ENCODE results near the gene CCDC134. TPM values are rescaled to one million over a fixed set of nuclear protein-coding genes. Genes with fewer than 3 reads are reported as not detected.
"Not testable (repeated sequence)": the region's sequence is repeated elsewhere in the genome, so short reads cannot be mapped to it uniquely, and the experiment has no call there.

The CCDC134 gene
- polyA plus RNA-seq, 4 donors: 2.2 to 7.6 (median 3.7) TPM

GRCh38 chr22:41862530-41863266 lies 62.2 kb downstream of the CCDC134 start:
- FAIRE-seq (no peak), DNase-seq (no peak)
- Histone ChIP-seq H3K9me3 (ENCODE audit: control insufficient read depth in 2 of 2, insufficient read depth in 1 of 2, low read depth in 1 of 2, low read length in 1 of 2) (no peaks in the 10 kb centered on the region), H3K4me1 (ENCODE audit: control insufficient read depth in 3 of 3, insufficient read depth in 2 of 3, low read depth in 1 of 3, low read length in 2 of 3) (peaks cover 1 to 21% (median 5%) of the 10 kb centered on the region in 3 donors), H3K27me3 (ENCODE audit: control insufficient read depth in 3 of 3, insufficient read depth in 3 of 3, low read length in 3 of 3) (no peaks in the 10 kb centered on the region), H3K4me3 (ENCODE audit: low read depth in 1 of 3, low read length in 3 of 3) (no peak overlapping the region), H3K36me3 (ENCODE audit: control insufficient read depth in 3 of 3, insufficient read depth in 2 of 3, low read depth in 1 of 3, low read length in 3 of 3) (peaks cover 0 to 24% (median 6%) of the 10 kb centered on the region in 3 donors), H3K27ac (ENCODE audit: low read depth in 1 of 3, low read length in 2 of 3) (peak overlapping the region; percentile 42 to 68 (median 62))
- 64 to 82% (median 69%) methylated on average over 11 of the region's 11 CpGs for WGBS, 3 donors

- no peak overlapping the region for H3K27ac ChIP-seq (ENCODE audit: low read depth in 1 of 3, low read length in 2 of 3)
- DNase-seq (no peak), FAIRE-seq (no peak)
- H3K4me1 ChIP-seq (ENCODE audit: control insufficient read depth in 3 of 3, insufficient read depth in 2 of 3, low read depth in 1 of 3, low read length in 2 of 3): peaks cover 1 to 21% (median 4%) of the 10 kb centered on the region in 3 donors
- H3K9me3 ChIP-seq (ENCODE audit: control insufficient read depth in 2 of 2, insufficient read depth in 1 of 2, low read depth in 1 of 2, low read length in 1 of 2): no peaks in the 10 kb centered on the region
- peaks cover 2 to 29% (median 8%) of the 10 kb centered on the region in 3 donors for H3K36me3 ChIP-seq (ENCODE audit: control insufficient read depth in 3 of 3, insufficient read depth in 2 of 3, low read depth in 1 of 3, low read length in 3 of 3)
- 75 to 88% (median 83%) methylated on average over 2 of the region's 2 CpGs for WGBS, 3 donors
- H3K27me3 ChIP-seq (ENCODE audit: control insufficient read depth in 3 of 3, insufficient read depth in 3 of 3, low read length in 3 of 3): no peaks in the 10 kb centered on the region
- H3K4me3 ChIP-seq (ENCODE audit: low read depth in 1 of 3, low read length in 3 of 3): no peak overlapping the region
Observed at GRCh38 chr22:41863472-41863871, 63.0 kb downstream of the CCDC134 start.

GRCh38 chr22:41868556-41868955 lies 68.1 kb downstream of the CCDC134 start:
- H3K27me3 ChIP-seq (ENCODE audit: control insufficient read depth in 3 of 3, insufficient read depth in 3 of 3, low read length in 3 of 3): no peaks in the 10 kb centered on the region
- FAIRE-seq: no peak
- DNase-seq: no peak
- no peaks in the 10 kb centered on the region for H3K4me1 ChIP-seq (ENCODE audit: control insufficient read depth in 3 of 3, insufficient read depth in 2 of 3, low read depth in 1 of 3, low read length in 2 of 3)
- 93 to 95% (median 95%) methylated on average over 10 of the region's 10 CpGs for WGBS, 3 donors
- no peak overlapping the region for H3K27ac ChIP-seq (ENCODE audit: low read depth in 1 of 3, low read length in 2 of 3)
- H3K36me3 ChIP-seq (ENCODE audit: control insufficient read depth in 3 of 3, insufficient read depth in 2 of 3, low read depth in 1 of 3, low read length in 3 of 3): peaks cover 7 to 71% (median 18%) of the 10 kb centered on the region in 3 donors
- no peak overlapping the region for H3K4me3 ChIP-seq (ENCODE audit: low read depth in 1 of 3, low read length in 3 of 3)
- H3K9me3 ChIP-seq (ENCODE audit: control insufficient read depth in 2 of 2, insufficient read depth in 1 of 2, low read depth in 1 of 2, low read length in 1 of 2): no peaks in the 10 kb centered on the region

GRCh38 chr22:41870081-41870480 lies 69.6 kb downstream of the CCDC134 start:
- 86 to 100% (median 100%) methylated on average over 1 of the region's 1 CpG for WGBS, 3 donors
- not testable (repeated sequence) for H3K9me3 ChIP-seq (ENCODE audit: control insufficient read depth in 2 of 2, insufficient read depth in 1 of 2, low read depth in 1 of 2, low read length in 1 of 2); H3K27ac ChIP-seq (ENCODE audit: low read depth in 1 of 3, low read length in 2 of 3); H3K27me3 ChIP-seq (ENCODE audit: control insufficient read depth in 3 of 3, insufficient read depth in 3 of 3, low read length in 3 of 3); H3K4me1 ChIP-seq (ENCODE audit: control insufficient read depth in 3 of 3, insufficient read depth in 2 of 3, low read depth in 1 of 3, low read length in 2 of 3); DNase-seq; FAIRE-seq; H3K4me3 ChIP-seq (ENCODE audit: low read depth in 1 of 3, low read length in 3 of 3)
- H3K36me3 ChIP-seq (ENCODE audit: control insufficient read depth in 3 of 3, insufficient read depth in 2 of 3, low read depth in 1 of 3, low read length in 3 of 3): peaks cover 14 to 84% (median 24%) of the 10 kb centered on the region in 3 donors

- no peak overlapping the region for H3K27ac ChIP-seq (ENCODE audit: low read depth in 1 of 3, low read length in 2 of 3)
- H3K27me3 ChIP-seq (ENCODE audit: control insufficient read depth in 3 of 3, insufficient read depth in 3 of 3, low read length in 3 of 3): no peaks in the 10 kb centered on the region
- no peaks in the 10 kb centered on the region for H3K9me3 ChIP-seq (ENCODE audit: control insufficient read depth in 2 of 2, insufficient read depth in 1 of 2, low read depth in 1 of 2, low read length in 1 of 2)
- DNase-seq: no peak
- H3K36me3 ChIP-seq (ENCODE audit: control insufficient read depth in 3 of 3, insufficient read depth in 2 of 3, low read depth in 1 of 3, low read length in 3 of 3): peaks cover 20 to 88% (median 30%) of the 10 kb centered on the region in 3 donors
- 85 to 91% (median 88%) methylated on average over 4 of the region's 4 CpGs for WGBS, 3 donors
- no peak for FAIRE-seq
- H3K4me3 ChIP-seq (ENCODE audit: low read depth in 1 of 3, low read length in 3 of 3): no peak overlapping the region
- H3K4me1 ChIP-seq (ENCODE audit: control insufficient read depth in 3 of 3, insufficient read depth in 2 of 3, low read depth in 1 of 3, low read length in 2 of 3): no peaks in the 10 kb centered on the region
Observed at GRCh38 chr22:41870786-41871185, 70.3 kb downstream of the CCDC134 start.

GRCh38 chr22:41873391-41873790 lies 72.9 kb downstream of the CCDC134 start:
- FAIRE-seq: no peak
- peaks cover 21 to 80% (median 31%) of the 10 kb centered on the region in 3 donors for H3K36me3 ChIP-seq (ENCODE audit: control insufficient read depth in 3 of 3, insufficient read depth in 2 of 3, low read depth in 1 of 3, low read length in 3 of 3)

GRCh38 chr22:41874090-41874489 lies 73.6 kb downstream of the CCDC134 start:
- H3K4me3 ChIP-seq (ENCODE audit: low read depth in 1 of 3, low read length in 3 of 3): no peak overlapping the region
- DNase-seq (no peak), FAIRE-seq (no peak)
- WGBS, 3 donors: 80 to 94% (median 91%) methylated on average over 2 of the region's 2 CpGs
- no peaks in the 10 kb centered on the region for H3K9me3 ChIP-seq (ENCODE audit: control insufficient read depth in 2 of 2, insufficient read depth in 1 of 2, low read depth in 1 of 2, low read length in 1 of 2)
- no peaks in the 10 kb centered on the region for H3K4me1 ChIP-seq (ENCODE audit: control insufficient read depth in 3 of 3, insufficient read depth in 2 of 3, low read depth in 1 of 3, low read length in 2 of 3)
- H3K36me3 ChIP-seq (ENCODE audit: control insufficient read depth in 3 of 3, insufficient read depth in 2 of 3, low read depth in 1 of 3, low read length in 3 of 3): peaks cover 18 to 79% (median 25%) of the 10 kb centered on the region in 3 donors
- no peak overlapping the region for H3K27ac ChIP-seq (ENCODE audit: low read depth in 1 of 3, low read length in 2 of 3)
- H3K27me3 ChIP-seq (ENCODE audit: control insufficient read depth in 3 of 3, insufficient read depth in 3 of 3, low read length in 3 of 3): no peaks in the 10 kb centered on the region

More at GRCh38 chr22:41873391-41873790, 72.9 kb downstream of the CCDC134 start:
- Histone ChIP-seq H3K4me1 (ENCODE audit: control insufficient read depth in 3 of 3, insufficient read depth in 2 of 3, low read depth in 1 of 3, low read length in 2 of 3) (no peaks in the 10 kb centered on the region), H3K4me3 (ENCODE audit: low read depth in 1 of 3, low read length in 3 of 3) (no peak overlapping the region), H3K27ac (ENCODE audit: low read depth in 1 of 3, low read length in 2 of 3) (no peak overlapping the region), H3K9me3 (ENCODE audit: control insufficient read depth in 2 of 2, insufficient read depth in 1 of 2, low read depth in 1 of 2, low read length in 1 of 2) (no peaks in the 10 kb centered on the region), H3K27me3 (ENCODE audit: control insufficient read depth in 3 of 3, insufficient read depth in 3 of 3, low read length in 3 of 3) (no peaks in the 10 kb centered on the region)
- WGBS, 3 donors: 66 to 75% (median 73%) methylated on average over 5 of the region's 5 CpGs
- no peak for DNase-seq

GRCh38 chr22:41875531-41876270 lies 75.2 kb downstream of the CCDC134 start:
- Histone ChIP-seq H3K4me1 (ENCODE audit: control insufficient read depth in 3 of 3, insufficient read depth in 2 of 3, low read depth in 1 of 3, low read length in 2 of 3) (no peaks in the 10 kb centered on the region), H3K27me3 (ENCODE audit: control insufficient read depth in 3 of 3, insufficient read depth in 3 of 3, low read length in 3 of 3) (no peaks in the 10 kb centered on the region), H3K36me3 (ENCODE audit: control insufficient read depth in 3 of 3, insufficient read depth in 2 of 3, low read depth in 1 of 3, low read length in 3 of 3) (peaks cover 20 to 79% (median 25%) of the 10 kb centered on the region in 3 donors), H3K27ac (ENCODE audit: low read depth in 1 of 3, low read length in 2 of 3) (no peak overlapping the region), H3K4me3 (ENCODE audit: low read depth in 1 of 3, low read length in 3 of 3) (no peak overlapping the region), H3K9me3 (ENCODE audit: control insufficient read depth in 2 of 2, insufficient read depth in 1 of 2, low read depth in 1 of 2, low read length in 1 of 2) (no peaks in the 10 kb centered on the region)
- FAIRE-seq: no peak
- WGBS, 3 donors: 92 to 96% (median 93%) methylated on average over 10 of the region's 10 CpGs
- DNase-seq: no peak

Data from small intestine (tissue), 7 donors.